Measurements from ENCODE around the gene COL5A1.

COL5A1 gene

DNA sequence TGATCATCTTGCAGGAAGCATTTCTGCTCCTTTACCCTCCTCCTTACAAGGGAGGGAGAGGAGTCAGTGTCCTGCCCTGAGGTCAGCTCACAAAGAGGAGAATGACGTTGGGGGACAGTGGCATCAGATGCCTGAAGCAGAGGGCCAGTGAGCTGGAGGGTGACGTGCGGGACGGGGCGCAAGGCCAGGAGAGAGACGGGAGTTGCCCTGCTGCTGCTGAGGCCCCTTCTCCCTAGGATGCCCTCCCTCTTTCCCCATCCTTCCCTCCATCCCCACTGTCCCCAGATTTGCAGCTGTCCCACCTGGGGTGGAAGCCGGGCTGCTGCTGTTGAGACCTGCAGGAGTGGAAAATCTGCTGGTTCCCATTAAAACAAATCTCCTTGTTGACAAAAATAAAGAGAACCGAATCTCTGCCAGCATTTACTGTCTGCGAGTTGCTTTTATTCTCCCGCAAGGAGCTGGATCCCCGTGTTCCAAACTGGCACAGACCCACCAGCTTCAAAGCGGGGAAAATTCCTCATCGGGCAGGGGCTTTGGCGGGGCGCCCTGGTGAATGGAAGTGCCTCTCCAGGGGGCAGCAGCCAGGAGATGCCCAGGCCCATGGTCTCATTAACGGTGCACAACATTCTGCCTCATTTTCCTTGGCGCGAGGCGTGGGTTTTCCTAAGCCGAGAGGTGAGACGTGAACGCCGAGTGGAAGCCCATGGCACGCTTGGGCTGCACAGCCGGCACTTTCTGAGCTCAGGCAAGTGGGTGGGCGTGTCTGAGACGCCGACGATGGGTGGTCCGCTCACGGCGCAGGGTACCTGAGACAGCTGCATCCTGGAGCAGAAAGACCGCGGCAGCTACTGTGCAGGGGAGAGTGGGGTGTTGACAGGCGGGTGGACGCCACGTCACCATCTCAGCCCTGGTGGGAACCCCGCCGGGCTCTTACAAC, 13.9 kb upstream of the COL5A1 start:
- peaks cover 52% of the 10 kb centered on the region for H3K4me1 ChIP-seq (ENCODE audit: control insufficient read depth, insufficient read depth, low read length, poor library complexity, severe bottlenecking)
- no peaks in the 10 kb centered on the region for H3K36me3 ChIP-seq (ENCODE audit: control insufficient read depth, insufficient read depth, low read length)
- 91 to 95% methylated on average over 31 to 35 of the region's 39 CpGs for WGBS, 2 experiments (ENCODE audit: insufficient coverage in 2 of 2)
- H3K9me3 ChIP-seq (ENCODE audit: control insufficient read depth, low read length) = no peaks in the 10 kb centered on the region
- no peak overlapping the region for H3K27ac ChIP-seq (ENCODE audit: low read depth, low read length, severe bottlenecking)
- no peak overlapping the region for H3K4me3 ChIP-seq (ENCODE audit: extremely low read depth, insufficient read depth, low read length, poor library complexity, severe bottlenecking)

DNA sequence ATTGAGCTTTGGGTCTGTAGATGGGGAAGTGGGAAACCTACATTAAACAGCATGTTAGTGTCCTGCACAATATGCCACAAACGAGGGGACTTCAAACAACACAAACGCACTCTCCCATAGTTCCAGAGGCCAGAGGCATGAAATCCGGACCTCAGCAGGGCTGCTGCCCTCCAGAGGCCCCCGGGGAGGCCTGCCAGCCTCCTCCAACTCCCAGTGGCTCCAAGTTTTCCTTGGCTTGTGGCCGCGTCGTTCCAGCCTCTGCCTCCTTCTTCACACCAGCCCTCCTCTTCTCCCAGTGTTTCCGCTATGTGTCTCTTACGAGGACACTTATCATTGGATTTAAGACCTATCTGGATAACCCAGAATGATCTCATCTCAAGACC, 13.3 kb upstream of the COL5A1 start:
- Histone ChIP-seq H3K9me3 (ENCODE audit: control insufficient read depth, low read length) (no peaks in the 10 kb centered on the region), H3K4me1 (ENCODE audit: control insufficient read depth, insufficient read depth, low read length, poor library complexity, severe bottlenecking) (peaks cover 46% of the 10 kb centered on the region), H3K27ac (ENCODE audit: low read depth, low read length, severe bottlenecking) (no peak overlapping the region), H3K4me3 (ENCODE audit: extremely low read depth, insufficient read depth, low read length, poor library complexity, severe bottlenecking) (no peak overlapping the region), H3K36me3 (ENCODE audit: control insufficient read depth, insufficient read depth, low read length) (no peaks in the 10 kb centered on the region)
- WGBS, 2 experiments (ENCODE audit: insufficient coverage in 2 of 2) = 94 to 95% methylated on average over 9 of the region's 9 CpGs

DNA sequence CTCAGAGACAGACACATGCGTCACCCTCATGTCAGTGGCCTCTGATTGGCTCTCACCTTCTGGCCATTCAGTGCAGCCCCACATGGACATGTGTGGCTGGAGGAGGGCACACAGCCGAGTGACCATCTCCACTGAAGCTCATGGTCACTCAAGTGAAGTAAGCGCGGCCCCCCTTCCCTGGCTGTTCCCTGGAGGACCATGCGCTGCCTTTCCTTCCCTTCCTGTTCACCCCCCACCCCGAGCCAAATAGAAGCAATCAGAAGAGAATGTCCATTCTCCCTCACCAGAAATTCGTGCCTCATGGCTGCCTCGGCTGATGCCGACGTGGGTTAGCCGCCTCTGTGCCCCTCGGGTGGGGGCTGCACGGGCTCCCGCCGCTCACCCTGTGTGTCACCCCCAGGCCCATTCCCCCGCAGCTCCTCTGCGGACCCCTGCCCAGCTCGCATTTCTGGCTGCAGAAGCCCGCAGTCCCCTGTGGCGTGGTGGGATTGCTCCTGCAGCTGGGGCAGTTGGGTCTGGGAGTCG, 12.5 kb upstream of the COL5A1 start:
- no peaks in the 10 kb centered on the region for H3K9me3 ChIP-seq (ENCODE audit: control insufficient read depth, low read length)
- H3K4me1 ChIP-seq (ENCODE audit: control insufficient read depth, insufficient read depth, low read length, poor library complexity, severe bottlenecking) = peaks cover 38% of the 10 kb centered on the region
- WGBS, 2 experiments (ENCODE audit: insufficient coverage in 2 of 2) = 94 to 95% methylated on average over 19 to 20 of the region's 21 CpGs
- H3K36me3 ChIP-seq (ENCODE audit: control insufficient read depth, insufficient read depth, low read length) = no peaks in the 10 kb centered on the region
- no peak overlapping the region for H3K4me3 ChIP-seq (ENCODE audit: extremely low read depth, insufficient read depth, low read length, poor library complexity, severe bottlenecking)
- no peak overlapping the region for H3K27ac ChIP-seq (ENCODE audit: low read depth, low read length, severe bottlenecking)

GRCh38 chr9:134629586-134630392, 11.8 kb upstream of the COL5A1 start:
- Histone ChIP-seq H3K4me1 (ENCODE audit: control insufficient read depth, insufficient read depth, low read length, poor library complexity, severe bottlenecking) (peaks cover 31% of the 10 kb centered on the region), H3K27ac (ENCODE audit: low read depth, low read length, severe bottlenecking) (no peak overlapping the region), H3K4me3 (ENCODE audit: extremely low read depth, insufficient read depth, low read length, poor library complexity, severe bottlenecking) (no peak overlapping the region), H3K36me3 (ENCODE audit: control insufficient read depth, insufficient read depth, low read length) (no peaks in the 10 kb centered on the region), H3K9me3 (ENCODE audit: control insufficient read depth, low read length) (no peaks in the 10 kb centered on the region)
- 91 to 96% methylated on average over 12 to 15 of the region's 16 CpGs for WGBS, 2 experiments (ENCODE audit: insufficient coverage in 2 of 2)

DNA sequence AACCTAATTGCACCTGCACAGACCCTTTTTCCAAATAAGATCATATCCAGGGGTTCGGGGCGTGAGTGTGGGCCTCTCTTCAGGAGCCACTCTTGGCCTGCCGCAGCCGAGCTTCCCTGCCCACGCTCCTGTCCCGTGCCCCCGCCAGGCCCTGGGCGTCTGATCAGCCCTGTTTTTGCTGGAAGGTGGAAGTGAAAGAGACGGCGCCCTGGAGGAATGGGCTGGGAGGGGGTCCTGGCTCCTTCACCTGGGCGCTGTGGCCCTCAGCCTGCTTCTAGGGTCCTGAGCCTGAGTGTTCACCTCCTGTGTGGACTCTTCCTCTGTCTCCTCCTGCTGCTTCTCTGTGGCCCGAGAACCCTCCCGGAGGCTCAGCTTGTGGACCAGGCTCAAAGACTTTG, 11.2 kb upstream of the COL5A1 start:
- H3K4me1 ChIP-seq (ENCODE audit: control insufficient read depth, insufficient read depth, low read length, poor library complexity, severe bottlenecking) = peaks cover 27% of the 10 kb centered on the region
- H3K36me3 ChIP-seq (ENCODE audit: control insufficient read depth, insufficient read depth, low read length) = no peaks in the 10 kb centered on the region
- no peak overlapping the region for H3K27ac ChIP-seq (ENCODE audit: low read depth, low read length, severe bottlenecking)
- H3K4me3 ChIP-seq (ENCODE audit: extremely low read depth, insufficient read depth, low read length, poor library complexity, severe bottlenecking) = no peak overlapping the region
- no peaks in the 10 kb centered on the region for H3K9me3 ChIP-seq (ENCODE audit: control insufficient read depth, low read length)
- WGBS, 2 experiments (ENCODE audit: insufficient coverage in 2 of 2) = 94 to 98% methylated on average over 8 to 9 of the region's 13 CpGs

- H3K36me3 ChIP-seq (ENCODE audit: control insufficient read depth, insufficient read depth, low read length) = no peaks in the 10 kb centered on the region
- no peak overlapping the region for H3K27ac ChIP-seq (ENCODE audit: low read depth, low read length, severe bottlenecking)
- peaks cover 27% of the 10 kb centered on the region for H3K4me1 ChIP-seq (ENCODE audit: control insufficient read depth, insufficient read depth, low read length, poor library complexity, severe bottlenecking)
- H3K4me3 ChIP-seq (ENCODE audit: extremely low read depth, insufficient read depth, low read length, poor library complexity, severe bottlenecking) = no peak overlapping the region
- WGBS, 2 experiments (ENCODE audit: insufficient coverage in 2 of 2) = 96% methylated on average over 6 to 8 of the region's 8 CpGs
- H3K9me3 ChIP-seq (ENCODE audit: control insufficient read depth, low read length) = no peaks in the 10 kb centered on the region
Observed at GRCh38 chr9:134630861-134631260, 10.7 kb upstream of the COL5A1 start.

- Histone ChIP-seq H3K27ac (ENCODE audit: low read depth, low read length, severe bottlenecking) (no peak overlapping the region), H3K36me3 (ENCODE audit: control insufficient read depth, insufficient read depth, low read length) (no peaks in the 10 kb centered on the region), H3K4me1 (ENCODE audit: control insufficient read depth, insufficient read depth, low read length, poor library complexity, severe bottlenecking) (peaks cover 25% of the 10 kb centered on the region), H3K4me3 (ENCODE audit: extremely low read depth, insufficient read depth, low read length, poor library complexity, severe bottlenecking) (no peak overlapping the region), H3K9me3 (ENCODE audit: control insufficient read depth, low read length) (no peaks in the 10 kb centered on the region)
- 89 to 92% methylated on average over 10 of the region's 10 CpGs for WGBS, 2 experiments (ENCODE audit: insufficient coverage in 2 of 2)
Observed at GRCh38 chr9:134631881-134632280, 9.7 kb upstream of the COL5A1 start.

GRCh38 chr9:134632329-134632728, 9.3 kb upstream of the COL5A1 start:
- no peak overlapping the region for H3K4me3 ChIP-seq (ENCODE audit: extremely low read depth, insufficient read depth, low read length, poor library complexity, severe bottlenecking)
- H3K27ac ChIP-seq (ENCODE audit: low read depth, low read length, severe bottlenecking) = no peak overlapping the region
- 89 to 98% methylated on average over 7 to 8 of the region's 9 CpGs for WGBS, 2 experiments (ENCODE audit: insufficient coverage in 2 of 2)
- no peaks in the 10 kb centered on the region for H3K9me3 ChIP-seq (ENCODE audit: control insufficient read depth, low read length)
- no peaks in the 10 kb centered on the region for H3K36me3 ChIP-seq (ENCODE audit: control insufficient read depth, insufficient read depth, low read length)
- H3K4me1 ChIP-seq (ENCODE audit: control insufficient read depth, insufficient read depth, low read length, poor library complexity, severe bottlenecking) = peaks cover 25% of the 10 kb centered on the region

DNA sequence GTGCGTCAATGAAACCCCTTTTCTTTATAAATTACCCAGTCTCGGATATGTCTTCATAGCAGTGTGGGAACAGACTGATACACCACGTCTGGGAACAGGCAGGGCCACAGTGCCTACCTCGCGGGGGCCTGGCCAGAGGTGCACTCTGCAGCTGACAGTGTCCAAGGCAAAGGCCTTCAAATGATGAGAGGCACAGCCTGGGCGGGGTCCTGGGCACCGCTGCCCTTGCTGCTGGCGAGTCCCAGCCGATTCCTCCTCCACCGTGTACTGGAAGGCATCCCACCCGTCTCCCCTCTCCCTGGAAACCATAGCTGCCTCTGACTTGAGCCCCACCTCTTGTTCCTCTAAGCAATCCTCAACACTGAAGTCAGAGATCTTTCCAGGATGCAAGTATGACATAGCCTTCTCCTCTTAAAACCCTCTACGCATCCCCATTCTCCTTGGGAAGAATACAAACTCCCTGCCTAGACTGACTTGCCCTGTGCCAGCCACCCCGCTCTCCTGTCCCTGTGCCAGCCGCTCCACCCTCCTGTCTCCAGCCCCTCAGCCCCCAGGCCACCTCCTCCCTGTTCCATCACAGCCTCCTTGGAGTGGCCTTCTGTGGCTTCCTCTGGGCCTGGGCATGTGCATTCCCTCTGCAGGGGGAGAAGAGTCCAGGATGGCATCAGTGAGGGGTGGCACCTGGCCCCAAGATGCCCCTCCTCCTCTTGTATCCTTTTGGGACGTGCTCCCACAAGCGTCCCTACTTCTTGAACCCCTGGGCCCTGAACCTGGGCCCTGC, 8.1 kb upstream of the COL5A1 start:
- Histone ChIP-seq H3K27ac (ENCODE audit: low read depth, low read length, severe bottlenecking) (no peak overlapping the region), H3K9me3 (ENCODE audit: control insufficient read depth, low read length) (no peaks in the 10 kb centered on the region), H3K36me3 (ENCODE audit: control insufficient read depth, insufficient read depth, low read length) (no peaks in the 10 kb centered on the region), H3K4me1 (ENCODE audit: control insufficient read depth, insufficient read depth, low read length, poor library complexity, severe bottlenecking) (peaks cover 20% of the 10 kb centered on the region), H3K4me3 (ENCODE audit: extremely low read depth, insufficient read depth, low read length, poor library complexity, severe bottlenecking) (no peak overlapping the region)
- WGBS, 2 experiments (ENCODE audit: insufficient coverage in 2 of 2) = 91 to 92% methylated on average over 12 to 13 of the region's 16 CpGs

- H3K4me3 ChIP-seq (ENCODE audit: extremely low read depth, insufficient read depth, low read length, poor library complexity, severe bottlenecking) = no peak overlapping the region
- WGBS, 2 experiments (ENCODE audit: insufficient coverage in 2 of 2) = 96 to 100% methylated on average over 9 of the region's 9 CpGs
- no peak overlapping the region for H3K27ac ChIP-seq (ENCODE audit: low read depth, low read length, severe bottlenecking)
- H3K9me3 ChIP-seq (ENCODE audit: control insufficient read depth, low read length) = no peaks in the 10 kb centered on the region
- peaks cover 20% of the 10 kb centered on the region for H3K4me1 ChIP-seq (ENCODE audit: control insufficient read depth, insufficient read depth, low read length, poor library complexity, severe bottlenecking)
- no peaks in the 10 kb centered on the region for H3K36me3 ChIP-seq (ENCODE audit: control insufficient read depth, insufficient read depth, low read length)
Observed at GRCh38 chr9:134634176-134634575, 7.4 kb upstream of the COL5A1 start.
